Putamen (tissue), 1 donor: ENCODE measurements around the gene DOK1.

Experiments
- DNase-seq: peaks from one replicate; pipeline ENCODE4 v3.0.0-alpha.2; 2016; ENCODE audit warnings: low spot score

Gene DOK1

GRCh38 chr2:74553892-74554819, at the start of gene DOK1, which contains the start of gene LOXL3:
TSS of gene DOK1 (plus strand) at chr2:74554720. CDS start at chr2:74554755, 35 bp downstream.
TSS of gene LOXL3 (minus strand) at chr2:74553942. CDS start at chr2:74552634, 1,308 bp downstream.
- peak; percentile 58 for DNase-seq

DNA sequence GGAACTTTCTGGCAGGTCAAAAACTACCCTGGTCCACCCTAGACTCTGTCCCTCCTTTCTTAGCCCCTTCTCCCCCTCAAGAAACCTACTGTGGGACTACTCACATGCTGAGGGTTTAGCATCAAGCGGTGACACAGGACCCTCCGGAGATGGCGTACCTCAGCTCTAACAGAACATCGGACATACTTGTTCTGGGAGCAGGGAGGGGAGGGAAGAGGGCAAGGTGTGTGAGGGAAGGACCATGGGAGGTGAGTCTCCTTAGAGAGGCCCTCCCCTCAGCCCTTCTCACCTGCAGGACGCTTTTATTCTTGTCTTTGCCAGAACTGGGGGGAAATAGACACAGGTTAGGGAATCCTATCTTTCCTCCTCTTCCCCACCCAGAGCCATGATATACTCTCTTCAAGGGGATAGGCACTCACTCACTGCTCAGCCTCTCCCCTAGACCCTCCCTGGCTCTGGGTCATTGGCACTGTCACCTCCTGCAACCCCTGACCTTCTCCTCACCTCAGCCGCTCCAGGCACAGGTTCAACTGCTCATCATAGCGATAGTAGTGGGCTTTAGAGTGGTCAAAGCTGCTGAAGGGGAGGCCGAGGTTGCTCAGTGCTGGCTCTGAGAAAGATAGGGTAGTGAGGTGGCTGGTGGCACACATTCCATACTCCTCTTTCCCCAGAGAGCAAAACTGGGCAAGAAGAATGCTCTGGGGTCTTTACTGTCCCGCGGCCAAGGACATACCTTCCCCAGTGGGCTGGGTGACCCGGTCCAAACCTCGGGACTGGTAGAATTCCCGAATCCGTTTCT, 48.9 kb upstream of the DOK1 start:
- no peak for DNase-seq

DNA sequence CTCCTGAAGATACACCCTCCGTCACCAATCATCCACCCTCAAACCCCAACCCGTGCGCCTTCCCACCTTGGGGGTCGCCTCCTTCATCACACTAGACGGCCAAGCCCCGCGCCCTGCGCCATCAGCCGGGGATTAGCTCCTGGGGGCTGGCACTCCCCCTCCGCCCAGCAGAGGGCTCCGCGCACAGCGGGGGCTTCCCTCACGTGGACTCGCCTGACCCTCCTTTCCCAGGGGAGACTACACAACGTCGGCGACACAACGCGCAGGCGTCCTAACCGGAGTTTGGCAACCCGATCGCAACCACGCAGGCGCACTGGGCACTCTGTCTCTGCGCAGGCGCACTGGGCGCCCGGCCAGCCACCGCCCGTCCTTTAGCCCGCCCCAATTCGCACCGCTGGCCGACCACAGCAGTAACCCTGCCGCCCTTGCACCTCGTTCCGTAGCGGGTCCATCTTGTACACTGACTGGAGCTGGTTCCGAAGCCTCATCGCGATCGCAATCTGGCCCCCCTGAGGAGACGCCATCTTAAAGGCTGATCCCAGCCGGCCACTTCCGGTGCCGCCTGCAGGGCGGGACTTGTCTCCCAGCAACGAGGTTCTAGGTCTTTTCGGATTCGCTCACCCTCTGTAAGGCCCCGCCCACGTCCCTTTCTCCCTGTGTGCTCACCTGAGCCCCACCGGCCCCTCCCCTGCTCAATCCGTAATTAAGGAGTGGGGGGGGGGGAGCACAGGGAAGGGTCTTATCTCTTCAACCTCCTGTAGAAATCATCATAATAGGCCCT, 47.2 kb upstream of the DOK1 start, which contains the start of gene PCGF1:
TSS of gene PCGF1 (minus strand) at position 551 of the 781 bp plus-strand sequence. CDS start at position 524, 27 bp downstream.
- peak; percentile 98 for DNase-seq

DNA sequence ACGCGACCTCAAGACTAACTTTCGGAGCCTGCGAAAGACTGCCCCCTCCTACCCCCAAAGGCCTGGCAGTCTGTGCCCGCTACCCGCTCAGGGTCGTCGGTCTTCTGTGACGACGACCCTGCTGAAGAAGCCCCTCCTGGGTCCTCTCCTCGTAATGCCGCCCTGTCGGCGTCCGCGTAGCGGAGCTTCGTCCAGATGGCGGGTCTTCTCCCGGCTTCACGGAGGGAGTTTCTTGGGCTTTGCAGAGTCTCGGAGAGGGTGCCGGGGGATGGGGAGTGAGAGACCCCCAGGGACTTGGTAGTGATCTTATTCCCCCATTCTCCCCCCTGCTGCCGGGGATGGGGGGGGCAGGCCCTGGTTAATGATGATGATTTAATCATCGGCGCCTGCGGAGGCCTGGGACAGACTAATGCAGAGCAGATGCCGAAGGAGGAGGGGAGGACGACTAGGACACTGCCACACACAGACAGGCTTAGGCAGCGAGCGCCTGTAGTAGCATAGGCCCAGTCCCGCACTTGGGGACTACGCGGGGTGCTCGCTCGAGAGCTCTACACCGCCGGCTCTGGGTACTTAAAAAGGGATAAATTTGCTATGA, 46.5 kb upstream of the DOK1 start:
- peak; percentile 39 for DNase-seq

DNA sequence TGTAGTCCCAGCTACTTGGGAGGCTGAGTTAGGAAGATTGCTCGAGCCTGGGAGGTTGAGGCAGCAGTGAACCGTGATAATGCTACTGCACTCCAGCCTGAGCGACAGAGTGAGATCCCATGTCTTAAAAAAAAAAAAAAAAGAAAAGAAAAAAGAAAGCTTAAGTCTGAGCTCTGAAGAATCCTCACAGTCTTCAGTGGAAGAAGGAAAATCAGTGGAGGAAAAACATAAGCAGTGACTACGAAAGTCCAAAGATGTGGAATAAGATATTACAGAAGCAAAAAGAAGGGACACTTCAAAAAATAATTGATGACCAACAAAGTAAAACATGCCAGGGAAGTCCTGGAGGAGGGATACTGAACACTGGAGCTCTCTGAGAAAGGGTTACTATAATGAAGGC, 44.2 kb upstream of the DOK1 start:
- DNase-seq = no peak

- DNase-seq = no peak
Measured at GRCh38 chr2:74511104-74511989, 43.2 kb upstream of the DOK1 start.

- DNase-seq = no peak
Measured at GRCh38 chr2:74512744-74513604, 41.5 kb upstream of the DOK1 start.

DNA sequence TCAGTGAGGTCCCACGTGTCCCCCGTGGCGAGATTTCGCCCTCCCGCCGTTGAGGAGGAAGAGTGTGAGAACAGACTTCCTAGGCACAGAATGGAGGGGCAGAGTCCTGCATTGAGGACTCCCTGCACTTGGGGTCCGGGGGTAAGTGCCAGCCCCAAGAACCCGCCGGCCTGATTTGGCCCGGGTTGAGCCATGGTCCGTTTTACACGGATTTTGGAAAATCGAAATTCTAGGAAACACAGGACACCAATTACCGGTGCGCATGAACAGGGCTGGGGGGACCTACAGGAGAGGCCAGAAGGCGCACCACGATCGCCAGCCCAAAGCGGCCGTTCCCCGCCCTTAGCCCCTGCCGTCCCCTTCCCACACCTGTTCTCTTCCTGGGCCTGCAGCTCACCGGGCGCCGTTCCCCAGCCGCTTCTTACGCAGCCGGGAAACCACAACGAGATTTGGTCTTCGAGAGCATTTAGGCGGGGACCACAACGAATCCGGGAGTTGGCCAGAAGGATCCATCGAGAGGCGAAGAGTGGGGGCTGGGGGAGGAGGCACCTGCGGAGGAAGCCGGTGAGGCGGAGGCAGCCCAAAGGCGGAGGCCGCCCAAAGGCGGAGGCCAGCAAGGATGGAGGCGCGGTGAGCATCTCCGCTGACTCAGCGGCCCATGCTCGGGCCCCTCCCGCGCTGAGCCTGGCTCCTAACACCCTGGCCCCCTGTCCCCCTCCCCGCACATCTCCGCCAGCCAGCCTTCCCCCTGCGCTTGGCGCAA, 40.7 kb upstream of the DOK1 start:
- no peak for DNase-seq

GRCh38 chr2:74514368-74515270, 39.9 kb upstream of the DOK1 start, which contains the start of gene TLX2:
TSS of gene TLX2 (plus strand) at chr2:74514450. CDS start at chr2:74514807, 357 bp downstream.
- no peak for DNase-seq

DNA sequence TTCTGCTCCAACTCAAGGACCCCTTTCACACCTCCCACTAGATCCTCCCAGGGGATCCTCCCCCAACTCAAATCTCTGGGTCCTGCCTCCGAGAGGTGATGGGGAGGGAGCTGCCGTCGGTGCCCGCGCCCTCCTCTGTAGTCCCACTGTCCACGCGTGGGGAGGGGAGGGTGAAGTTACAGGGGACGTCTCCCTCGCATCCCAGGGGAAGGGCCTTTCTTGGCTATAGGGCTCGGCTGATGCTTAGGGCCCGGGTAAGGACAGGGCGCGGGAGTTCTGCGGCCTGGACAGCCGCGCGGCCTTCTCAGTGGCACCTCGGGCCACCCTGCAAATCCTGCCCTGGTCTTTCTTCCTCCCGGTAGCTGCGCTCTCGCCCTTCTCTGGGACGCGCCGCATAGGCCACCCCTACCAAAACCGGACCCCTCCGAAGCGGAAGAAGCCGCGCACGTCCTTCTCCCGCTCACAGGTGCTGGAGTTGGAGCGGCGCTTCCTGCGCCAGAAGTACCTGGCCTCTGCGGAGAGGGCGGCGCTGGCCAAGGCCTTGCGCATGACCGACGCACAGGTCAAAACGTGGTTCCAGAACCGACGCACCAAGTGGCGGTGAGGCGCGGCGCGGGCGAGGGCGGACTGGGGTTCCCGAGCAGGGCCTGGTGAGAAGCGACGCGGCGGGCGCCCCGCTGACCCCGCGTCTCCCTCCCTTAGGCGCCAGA, 39.1 kb upstream of the DOK1 start:
- no peak for DNase-seq

DNA sequence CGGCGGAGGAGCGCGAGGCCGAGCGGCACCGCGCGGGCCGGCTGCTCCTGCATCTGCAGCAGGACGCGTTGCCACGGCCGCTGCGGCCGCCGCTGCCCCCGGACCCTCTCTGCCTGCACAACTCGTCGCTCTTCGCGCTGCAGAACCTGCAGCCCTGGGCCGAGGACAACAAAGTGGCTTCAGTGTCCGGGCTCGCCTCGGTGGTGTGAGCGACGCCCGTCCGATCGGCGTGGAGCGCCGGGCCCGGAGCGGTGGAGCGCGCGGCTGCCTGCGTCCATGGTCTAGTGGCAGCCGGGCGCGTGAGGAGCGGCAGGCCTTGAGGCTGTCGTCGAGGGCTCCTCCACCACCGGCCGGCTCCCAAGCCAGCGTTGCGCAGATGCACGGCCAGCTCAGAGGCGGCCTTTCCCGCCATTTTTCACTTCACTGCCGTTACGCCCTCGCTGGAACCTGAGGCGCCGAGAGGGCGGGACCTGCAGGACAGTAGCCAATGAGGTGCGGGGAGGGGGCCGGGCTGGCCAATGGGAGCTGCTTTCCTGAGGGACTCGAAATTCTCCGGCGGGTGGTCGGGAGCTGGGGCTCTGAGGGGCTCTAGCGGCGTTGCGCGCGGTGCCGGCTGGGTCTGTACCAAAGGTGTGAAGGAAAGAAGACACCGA, 38.4 kb upstream of the DOK1 start:
- DNase-seq = peak; percentile 19

GRCh38 chr2:74516650-74517049, 37.9 kb upstream of the DOK1 start:
- DNase-seq = no peak

- DNase-seq = no peak
Measured at GRCh38 chr2:74522516-74522915, 32.0 kb upstream of the DOK1 start.

- no peak for DNase-seq
Measured at GRCh38 chr2:74524005-74524404, 30.5 kb upstream of the DOK1 start.

GRCh38 chr2:74524955-74525716, 29.4 kb upstream of the DOK1 start:
- DNase-seq = no peak
